K562 (cell line): ENCODE data around the gene SOX8.

Source experiments
- ZFP36 ChIP-seq: fragments of 150-350 bp; IDR thresholded peaks from 2 replicates; pipeline ENCODE4 v1.6.1; 2018; ENCODE audit warnings: low read length, low read depth; ENCODE audit not compliant: partially characterized antibody
- ZNF253 ChIP-seq: fragments of 250-450 bp; sonication (Bioruptor Pico); conservative IDR thresholded peaks from 2 replicates; pipeline ENCODE4 v1.6.1; 2021; ENCODE audit warnings: mild to moderate bottlenecking
- ZZZ3 ChIP-seq: fragments of 450-650 bp; IDR thresholded peaks from 2 replicates; pipeline ENCODE4 v1.6.1; 2016; ENCODE audit warnings: antibody characterized with exemption, mild to moderate bottlenecking, moderate library complexity
- TF ChIP-seq, protein P1 (sequence below), 3 experiments: IDR thresholded peaks in 2 of 3; conservative IDR thresholded peaks in 1 of 3; 2 replicates each; pipeline ENCODE4 v1.5.1; 2011 to 2012; ENCODE audit warnings: low read length in 3 of 3, mild to moderate bottlenecking in 3 of 3, control low read depth in 2 of 3, improper control_type of control experiment in 1 of 3, inconsistent platforms in 1 of 3, low read depth in 1 of 3, mixed read lengths in 1 of 3, moderate library complexity in 1 of 3; ENCODE audit not compliant: insufficient read depth in 2 of 3
- TF ChIP-seq, protein P2 (sequence below): fragments of 450-650 bp; IDR thresholded peaks from 2 replicates; pipeline ENCODE4 v1.6.1; 2016
- TF ChIP-seq, protein P3 (sequence below): sonication (generic); formaldehyde crosslinking; IDR thresholded peaks from 2 replicates; pipeline ENCODE4 v1.8.1; 2022; ENCODE audit warnings: missing genetic modification reagents

GRCh38 chr16:937311-937710, 44.3 kb upstream of the SOX8 start:
- TF ChIP-seq ZNF253 (CRISPR knock-in tag): no peak
- TF ChIP-seq, protein P1, sequence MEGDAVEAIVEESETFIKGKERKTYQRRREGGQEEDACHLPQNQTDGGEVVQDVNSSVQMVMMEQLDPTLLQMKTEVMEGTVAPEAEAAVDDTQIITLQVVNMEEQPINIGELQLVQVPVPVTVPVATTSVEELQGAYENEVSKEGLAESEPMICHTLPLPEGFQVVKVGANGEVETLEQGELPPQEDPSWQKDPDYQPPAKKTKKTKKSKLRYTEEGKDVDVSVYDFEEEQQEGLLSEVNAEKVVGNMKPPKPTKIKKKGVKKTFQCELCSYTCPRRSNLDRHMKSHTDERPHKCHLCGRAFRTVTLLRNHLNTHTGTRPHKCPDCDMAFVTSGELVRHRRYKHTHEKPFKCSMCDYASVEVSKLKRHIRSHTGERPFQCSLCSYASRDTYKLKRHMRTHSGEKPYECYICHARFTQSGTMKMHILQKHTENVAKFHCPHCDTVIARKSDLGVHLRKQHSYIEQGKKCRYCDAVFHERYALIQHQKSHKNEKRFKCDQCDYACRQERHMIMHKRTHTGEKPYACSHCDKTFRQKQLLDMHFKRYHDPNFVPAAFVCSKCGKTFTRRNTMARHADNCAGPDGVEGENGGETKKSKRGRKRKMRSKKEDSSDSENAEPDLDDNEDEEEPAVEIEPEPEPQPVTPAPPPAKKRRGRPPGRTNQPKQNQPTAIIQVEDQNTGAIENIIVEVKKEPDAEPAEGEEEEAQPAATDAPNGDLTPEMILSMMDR (IDR thresholded peaks at IDR 0.05 in 2 of 3, conservative IDR thresholded peaks at IDR 0.05 in 1 of 3; ENCODE audit: insufficient read depth in 2 of 3, low read depth in 1 of 3, low read length in 3 of 3): no peak
- no peak for TF ChIP-seq ZZZ3
- TF ChIP-seq, protein P2, sequence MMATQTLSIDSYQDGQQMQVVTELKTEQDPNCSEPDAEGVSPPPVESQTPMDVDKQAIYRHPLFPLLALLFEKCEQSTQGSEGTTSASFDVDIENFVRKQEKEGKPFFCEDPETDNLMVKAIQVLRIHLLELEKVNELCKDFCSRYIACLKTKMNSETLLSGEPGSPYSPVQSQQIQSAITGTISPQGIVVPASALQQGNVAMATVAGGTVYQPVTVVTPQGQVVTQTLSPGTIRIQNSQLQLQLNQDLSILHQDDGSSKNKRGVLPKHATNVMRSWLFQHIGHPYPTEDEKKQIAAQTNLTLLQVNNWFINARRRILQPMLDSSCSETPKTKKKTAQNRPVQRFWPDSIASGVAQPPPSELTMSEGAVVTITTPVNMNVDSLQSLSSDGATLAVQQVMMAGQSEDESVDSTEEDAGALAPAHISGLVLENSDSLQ: no peak
- no peak for TF ChIP-seq ZFP36
- TF ChIP-seq, protein P3, sequence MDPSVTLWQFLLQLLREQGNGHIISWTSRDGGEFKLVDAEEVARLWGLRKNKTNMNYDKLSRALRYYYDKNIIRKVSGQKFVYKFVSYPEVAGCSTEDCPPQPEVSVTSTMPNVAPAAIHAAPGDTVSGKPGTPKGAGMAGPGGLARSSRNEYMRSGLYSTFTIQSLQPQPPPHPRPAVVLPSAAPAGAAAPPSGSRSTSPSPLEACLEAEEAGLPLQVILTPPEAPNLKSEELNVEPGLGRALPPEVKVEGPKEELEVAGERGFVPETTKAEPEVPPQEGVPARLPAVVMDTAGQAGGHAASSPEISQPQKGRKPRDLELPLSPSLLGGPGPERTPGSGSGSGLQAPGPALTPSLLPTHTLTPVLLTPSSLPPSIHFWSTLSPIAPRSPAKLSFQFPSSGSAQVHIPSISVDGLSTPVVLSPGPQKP (CRISPR knock-in tag): no peak
